H9 (cell line): ENCODE data around the gene PDPR. TPM values are rescaled to one million over a fixed set of nuclear protein-coding genes. Genes with fewer than 3 reads are reported as not detected.
"Not testable (repeated sequence)": the region's sequence is repeated elsewhere in the genome, so short reads cannot be mapped to it uniquely, and the experiment has no call there.

Experiments used
- DNase-seq: peaks from one replicate; pipeline ENCODE4 v3.0.0-alpha.2; 2017
- H2AFZ ChIP-seq: one replicate; pipeline ENCODE4 v1.6.1; 2013; ENCODE audit warnings: mild to moderate bottlenecking, low read length, control low read depth, moderate library complexity
- H2AK5ac ChIP-seq: 2 replicates; pipeline ENCODE4 v1.6.1; 2013; ENCODE audit warnings: low read length, control low read depth, mixed read lengths; ENCODE audit not compliant: insufficient read length
- H2BK120ac ChIP-seq: one replicate; pipeline ENCODE4 v1.6.1; 2013; ENCODE audit warnings: low read depth, mild to moderate bottlenecking, low read length, control low read depth, inconsistent platforms; ENCODE audit not compliant: poor library complexity, severe bottlenecking
- H2BK12ac ChIP-seq: 2 replicates; pipeline ENCODE4 v1.6.1; 2013; ENCODE audit warnings: low read length, control low read depth, mixed read lengths, low read depth; ENCODE audit not compliant: insufficient read length
- H2BK15ac ChIP-seq: 2 replicates; pipeline ENCODE4 v1.6.1; 2013; ENCODE audit warnings: low read depth, low read length, control low read depth
- H2BK20ac ChIP-seq: one replicate; pipeline ENCODE4 v1.6.1; 2013; ENCODE audit warnings: low read depth, mild to moderate bottlenecking, low read length, control low read depth, inconsistent platforms; ENCODE audit not compliant: poor library complexity, severe bottlenecking
- H2BK5ac ChIP-seq: 2 replicates; pipeline ENCODE4 v1.6.1; 2013; ENCODE audit warnings: low read length, control low read depth, mixed read lengths; ENCODE audit not compliant: insufficient read length
- H3K14ac ChIP-seq: 2 replicates; pipeline ENCODE4 v1.6.1; 2013; ENCODE audit warnings: low read length, control low read depth; ENCODE audit not compliant: insufficient read depth
- H3K18ac ChIP-seq: 2 replicates; pipeline ENCODE4 v1.6.1; 2013; ENCODE audit warnings: low read depth, mild to moderate bottlenecking, mixed read lengths, low read length, control low read depth; ENCODE audit not compliant: insufficient read length
- H3K23ac ChIP-seq: 2 replicates; pipeline ENCODE4 v1.6.1; 2013; ENCODE audit warnings: low read length, control low read depth, mixed read lengths, low read depth; ENCODE audit not compliant: insufficient read length
- H3K23me2 ChIP-seq: 2 replicates; pipeline ENCODE4 v1.6.1; 2013; ENCODE audit warnings: low read depth, mild to moderate bottlenecking, mixed read lengths, low read length, control low read depth; ENCODE audit not compliant: insufficient read length, poor library complexity, severe bottlenecking
- H3K27ac ChIP-seq: 2 replicates; pipeline ENCODE4 v1.5.1; 2013; ENCODE audit warnings: low read length, control low read depth, mixed read lengths, low read depth; ENCODE audit not compliant: insufficient read length
- H3K27me3 ChIP-seq: 2 replicates; pipeline ENCODE4 v1.6.1; 2013; ENCODE audit warnings: low read length, control low read depth, inconsistent platforms; ENCODE audit not compliant: insufficient read depth
- H3K4ac ChIP-seq: 2 replicates; pipeline ENCODE4 v1.6.1; 2013; ENCODE audit warnings: low read depth, mild to moderate bottlenecking, control low read depth, inconsistent platforms, low read length, moderate library complexity
- H3K4me1 ChIP-seq: 2 replicates; pipeline ENCODE4 v1.6.1; 2013; ENCODE audit warnings: low read length, control low read depth, inconsistent platforms; ENCODE audit not compliant: insufficient read depth
- H3K4me2 ChIP-seq: 2 replicates; pipeline ENCODE4 v1.6.1; 2013; ENCODE audit warnings: low read length, control low read depth, mixed read lengths; ENCODE audit not compliant: insufficient read length, insufficient read depth
- H3K56ac ChIP-seq: 2 replicates; pipeline ENCODE4 v1.6.1; 2013; ENCODE audit warnings: low read depth, mild to moderate bottlenecking, mixed read lengths, low read length, control low read depth; ENCODE audit not compliant: insufficient read length
- H3K79me1 ChIP-seq: 2 replicates; pipeline ENCODE4 v1.6.1; 2013; ENCODE audit warnings: low read depth, mild to moderate bottlenecking, moderate library complexity, low read length, control low read depth, inconsistent platforms; ENCODE audit not compliant: insufficient read depth, poor library complexity, severe bottlenecking
- H3K79me2 ChIP-seq: 2 replicates; pipeline ENCODE4 v1.6.1; 2013; ENCODE audit warnings: low read length, control low read depth, inconsistent platforms; ENCODE audit not compliant: insufficient read depth
- H3K9ac ChIP-seq: 2 replicates; pipeline ENCODE4 v1.6.1; 2013; ENCODE audit warnings: low read length, control low read depth, mixed read lengths; ENCODE audit not compliant: insufficient read length; ENCODE audit errors: extremely low read depth
- H3K9me3 ChIP-seq: one replicate; pipeline ENCODE4 v1.6.1; 2013; ENCODE audit warnings: low read depth, low read length, inconsistent platforms; ENCODE audit not compliant: control insufficient read depth
- H3T11ph ChIP-seq: one replicate; pipeline ENCODE4 v1.6.1; 2013; ENCODE audit warnings: mild to moderate bottlenecking, low read length, control low read depth, inconsistent platforms
- H4K20me1 ChIP-seq: one replicate; pipeline ENCODE4 v1.6.1; 2013; ENCODE audit not compliant: control insufficient read depth, insufficient read length, insufficient read depth
- H4K5ac ChIP-seq: 2 replicates; pipeline ENCODE4 v1.6.1; 2013; ENCODE audit warnings: low read depth, mild to moderate bottlenecking, mixed read lengths, low read length, control low read depth; ENCODE audit not compliant: insufficient read length
- H4K8ac ChIP-seq: replicated peaks from 2 replicates; pipeline ENCODE4 v1.6.1; 2013; ENCODE audit warnings: low read length, control low read depth, mixed read lengths, low read depth; ENCODE audit not compliant: insufficient read length
- H4K91ac ChIP-seq: 2 replicates; pipeline ENCODE4 v1.6.1; 2013; ENCODE audit warnings: low read depth, mild to moderate bottlenecking, moderate library complexity, mixed read lengths, low read length, control low read depth; ENCODE audit not compliant: insufficient read length
- H3K27ac Mint-ChIP-seq, 3 experiments: 2 replicates in 2 of 3; 3 replicates in 1 of 3; pipeline ENCODE4 v1.8.0; 2020 to 2021; ENCODE audit warnings: mixed read lengths in 3 of 3, mild to moderate bottlenecking in 1 of 3, moderate library complexity in 1 of 3
- H3K27me3 Mint-ChIP-seq: 2 replicates; pipeline ENCODE4 v1.8.0; 2021; ENCODE audit warnings: low read depth, mild to moderate bottlenecking, moderate library complexity, mixed read lengths
- H3K36me3 Mint-ChIP-seq, 3 experiments: 2 replicates in 2 of 3; 3 replicates in 1 of 3; pipeline ENCODE4 v1.8.0; 2020 to 2021; ENCODE audit warnings: low read depth in 3 of 3, mixed read lengths in 3 of 3; ENCODE audit not compliant: insufficient read depth in 1 of 3
- H3K4me1 Mint-ChIP-seq, 2 experiments: 2 replicates each; pipeline ENCODE4 v1.8.0; 2020; ENCODE audit warnings: mixed read lengths in 2 of 2
- H3K4me3 Mint-ChIP-seq, 2 experiments: 2 replicates in 1 of 2; 3 replicates in 1 of 2; pipeline ENCODE4 v1.8.0; 2020 to 2021; ENCODE audit warnings: mild to moderate bottlenecking in 2 of 2, mixed read lengths in 2 of 2, moderate library complexity in 1 of 2
- H3K9me3 Mint-ChIP-seq, 2 experiments: 2 replicates in 1 of 2; 3 replicates in 1 of 2; pipeline ENCODE4 v1.8.0; 2020; ENCODE audit warnings: mild to moderate bottlenecking in 2 of 2, mixed read lengths in 2 of 2, moderate library complexity in 1 of 2
- WGBS: extraction: QIAGEN DNeasy Blood & Tissue Kit; methylation state at CpG from one replicate; pipeline ENCODE4 v1.1.7; 2013; ENCODE audit warnings: missing lambda C conversion rate, low lambda C conversion rate, mixed read lengths; ENCODE audit not compliant: insufficient read length; ENCODE audit errors: extremely low coverage; 5-methylcytosine and 5-hydroxymethylcytosine counted together
- total RNA-seq: library from RNA; stranded (reverse); gene quantifications from 2 replicates; pipeline ENCODE4 v1.2.1, GENCODE V29; 2021

PDPR gene
- total RNA-seq, 1 experiment from 2014 or later, result 37.2 TPM

GRCh38 chr16:70196683-70197300 lies 82.7 kb downstream of the PDPR start:
- H3T11ph ChIP-seq, H2BK120ac ChIP-seq, H2BK5ac ChIP-seq, H3K9me3 Mint-ChIP-seq, H3K36me3 Mint-ChIP-seq, H3K18ac ChIP-seq, H4K8ac ChIP-seq, H3K79me1 ChIP-seq, H2AFZ ChIP-seq, H3K4me1 ChIP-seq, H4K20me1 ChIP-seq, H2BK15ac ChIP-seq, DNase-seq, H3K4ac ChIP-seq, H3K9me3 ChIP-seq, H2BK12ac ChIP-seq, H2BK20ac ChIP-seq, H2AK5ac ChIP-seq, H4K5ac ChIP-seq, H3K27me3 Mint-ChIP-seq, H3K56ac ChIP-seq, H3K14ac ChIP-seq, H3K27ac ChIP-seq, H4K91ac ChIP-seq, H3K79me2 ChIP-seq, H3K27me3 ChIP-seq, H3K9ac ChIP-seq, H3K23ac ChIP-seq, H3K4me2 ChIP-seq, H3K27ac Mint-ChIP-seq, H3K23me2 ChIP-seq, H3K4me1 Mint-ChIP-seq, H3K4me3 Mint-ChIP-seq: not testable (repeated sequence)
- no CpG with 5 or more reads among the region's 12 CpGs for WGBS

- not testable (repeated sequence) for H3K18ac ChIP-seq, H4K8ac ChIP-seq, H3K27ac ChIP-seq, H3K56ac ChIP-seq, H3K4me1 ChIP-seq, H3K9me3 Mint-ChIP-seq, H3K9me3 ChIP-seq, H3K23me2 ChIP-seq, H2BK5ac ChIP-seq, H2AFZ ChIP-seq, H4K20me1 ChIP-seq, H3K4me1 Mint-ChIP-seq, H3K4me2 ChIP-seq, H3K4ac ChIP-seq, H4K5ac ChIP-seq, H3K79me1 ChIP-seq, H2BK120ac ChIP-seq, H3K4me3 Mint-ChIP-seq, H3K27me3 Mint-ChIP-seq, H3K23ac ChIP-seq, H3K27me3 ChIP-seq, H3T11ph ChIP-seq, DNase-seq, H2BK12ac ChIP-seq, H2AK5ac ChIP-seq, H3K79me2 ChIP-seq, H3K27ac Mint-ChIP-seq, H3K9ac ChIP-seq, H2BK20ac ChIP-seq, H3K14ac ChIP-seq, H4K91ac ChIP-seq, H3K36me3 Mint-ChIP-seq, H2BK15ac ChIP-seq
- WGBS, result no CpG with 5 or more reads among the region's 7 CpGs
Measured at GRCh38 chr16:70197611-70198010, 83.5 kb downstream of the PDPR start.
